ENCODE results near the gene NDFIP1. TPM values are rescaled to one million over a fixed set of nuclear protein-coding genes. Genes with fewer than 3 reads are reported as not detected.

NDFIP1 gene
- total and polyA plus RNA-seq, 10 of the 15 experiments (the other 5 are each of a cell fraction or from before 2014, with no cell fraction given): 0.08 to 2.7 (median 0.92) TPM

GRCh38 chr5:142098931-142099330 is 9.6 kb upstream of the NDFIP1 start:
- H3K79me2 ChIP-seq (ENCODE audit: control insufficient read depth, insufficient read depth, low read length): no peaks in the 10 kb centered on the region
- H3K4me2 ChIP-seq (ENCODE audit: control insufficient read depth, insufficient read depth): no peak overlapping the region
- ChIA-PET SMC1A (ENCODE audit: uncharacterized antibody, unreplicated experiment) (no interaction called here), POLR2A (interaction anchor here (0.7 kb wide), 1 partner anchor 143 kb away, joined by 7 read pairs; no protein-coding TSS in a partner anchor), CTCF (no interaction called here), RAD21 (ENCODE audit: unreplicated experiment) (no interaction called here)
- H4K20me1 ChIP-seq (ENCODE audit: control insufficient read depth, insufficient read depth): no peaks in the 10 kb centered on the region; the same call in 1 of the 2 replicates
- no peaks in the 10 kb centered on the region for H3K27me3 ChIP-seq (replicated peaks in 1 of 2; ENCODE audit: control insufficient read depth in 2 of 2, insufficient read depth in 2 of 2, low read length in 1 of 2)
- H3K9me3 ChIP-seq (replicated peaks; ENCODE audit: control insufficient read depth, insufficient read depth, low read length): no peaks in the 10 kb centered on the region
- no peaks in the 10 kb centered on the region for H3K36me3 ChIP-seq (ENCODE audit: control insufficient read depth in 2 of 2, insufficient read depth in 2 of 2, low read length in 1 of 2)
- H3K4me3 ChIP-seq: no peak overlapping the region
- no peak for FAIRE-seq
- no peak overlapping the region for H3K9ac ChIP-seq (ENCODE audit: control insufficient read depth, insufficient read depth, low read length)
- in situ Hi-C loops (cut with MboI) (no loop called here), intact Hi-C loops (cut with micrococcal nuclease; ENCODE audit: unreplicated experiment) (no loop called here)
- no TSS peak for BruUV-seq (replicated peaks)
- no peak for ATAC-seq
- H3K27ac ChIP-seq (ENCODE audit: control insufficient read depth, insufficient read depth): no peak overlapping the region
- no peak for DNase-seq (ENCODE audit: low read depth, low spot score)
- no peaks in the 10 kb centered on the region for H3K4me1 ChIP-seq (ENCODE audit: control insufficient read depth, insufficient read depth, low read length)
- H2AFZ ChIP-seq (ENCODE audit: control insufficient read depth, low read depth, low read length): no peak overlapping the region
- TF ChIP-seq NFIC (IDR thresholded peaks at IDR 0.05; ENCODE audit: low read depth, low read length) (no peak), JUNB (IDR thresholded peaks at IDR 0.05) (no peak), NFXL1 (IDR thresholded peaks at IDR 0.05; ENCODE audit: borderline replicate concordance) (no peak), ZZZ3 (IDR thresholded peaks at IDR 0.05; ENCODE audit: control insufficient read depth, insufficient read length, low read depth) (no peak), KAT2A (conservative IDR thresholded peaks at IDR 0.05; ENCODE audit: control insufficient read depth, low read depth, low read length) (no peak), MEF2A (IDR thresholded peaks at IDR 0.05; ENCODE audit: insufficient read depth, low read depth, low read length) (no peak), TAF1 (IDR thresholded peaks at IDR 0.05; ENCODE audit: borderline replicate concordance, low read depth, low read length) (no peak), ASH2L (IDR thresholded peaks at IDR 0.05; ENCODE audit: borderline replicate concordance, low read depth) (no peak), NR2F1 (conservative IDR thresholded peaks at IDR 0.05) (no peak), ZNF384 (IDR thresholded peaks at IDR 0.05; ENCODE audit: borderline replicate concordance, low read depth, low read length) (no peak), ATF7 (IDR thresholded peaks at IDR 0.05; ENCODE audit: low read depth) (no peak), CREM (IDR thresholded peaks at IDR 0.05; ENCODE audit: low read depth) (no peak), SUZ12 (IDR thresholded peaks at IDR 0.05; ENCODE audit: unreplicated experiment) (no peak), CBX5 (IDR thresholded peaks at IDR 0.05; ENCODE audit: low read depth) (no peak)

Data from GM12878 (cell line).